ENCODE data around the gene EVC2. TPM values are rescaled to one million over a fixed set of nuclear protein-coding genes. Genes with fewer than 3 reads are reported as not detected.

EVC2 gene
- polyA plus RNA-seq, 1 donor (not counting 4 experiments of a cell fraction or from before 2014, with no cell fraction given), result 1.7 TPM

DNA sequence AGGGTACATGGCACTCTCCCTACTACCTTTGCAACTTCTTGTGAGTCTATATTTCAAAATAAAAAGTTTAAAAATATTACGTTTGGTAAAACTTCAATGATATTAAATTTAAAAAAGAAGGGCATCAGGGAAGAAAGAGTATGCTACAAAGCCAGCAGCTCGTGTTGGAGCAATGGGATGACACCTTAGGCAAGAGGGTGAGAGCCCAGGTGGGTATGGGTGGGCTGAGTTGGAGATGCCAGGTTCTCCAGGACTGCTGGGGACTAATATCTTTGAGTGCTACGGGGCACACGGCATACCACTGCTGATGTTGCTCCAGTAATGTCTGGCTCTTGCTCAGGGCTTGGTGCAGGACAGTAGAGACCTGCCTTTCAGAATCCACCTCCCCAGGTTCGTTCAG lies 132.4 kb downstream of the EVC2 start:
- DNase-seq (ENCODE audit: low read depth, low spot score) (no peak), FAIRE-seq (no peak)
- dilution Hi-C loops (cut with MboI; ENCODE audit: extremely low pct_ligation_motif_present, low sequenced_read_pairs), result no loop called here
- Histone ChIP-seq H3K9me1 (ENCODE audit: control insufficient read depth, extremely low read depth, insufficient read depth, low read length) (no peaks in the 10 kb centered on the region), H2AFZ (ENCODE audit: control insufficient read depth, low read length) (no peak overlapping the region), H3K4me3 (ENCODE audit: control insufficient read depth in 2 of 3, extremely low read depth in 1 of 3, insufficient read depth in 2 of 3, low read depth in 1 of 3, low read length in 3 of 3) (no peak overlapping the region), H3K27me3 (ENCODE audit: control insufficient read depth, extremely low read depth, insufficient read depth, low read length) (no peaks in the 10 kb centered on the region), H3K79me2 (ENCODE audit: control insufficient read depth, insufficient read depth, low read length) (no peaks in the 10 kb centered on the region), H3K4me2 (ENCODE audit: control insufficient read depth, extremely low read depth, insufficient read depth, low read depth, low read length) (no peak overlapping the region), H3K9ac (ENCODE audit: control insufficient read depth, extremely low read depth, insufficient read depth, low read length) (no peak overlapping the region), H3K9me3 (ENCODE audit: control insufficient read depth, low read depth, low read length) (no peaks in the 10 kb centered on the region), H3K27ac (ENCODE audit: control insufficient read depth, insufficient read depth, low read length) (no peak overlapping the region), H4K20me1 (ENCODE audit: control insufficient read depth, extremely low read depth, insufficient read depth, low read length) (no peaks in the 10 kb centered on the region), H3K36me3 (ENCODE audit: control insufficient read depth in 2 of 2, extremely low read depth in 1 of 2, insufficient read depth in 2 of 2, low read length in 2 of 2) (peaks cover 9 to 13% of the 10 kb centered on the region in 2 experiments), H3K4me1 (ENCODE audit: control insufficient read depth, extremely low read depth, insufficient read depth, low read length) (no peaks in the 10 kb centered on the region)
- no peak for TF ChIP-seq EZH2 (IDR thresholded peaks at IDR 0.05; ENCODE audit: low read length)
- TF ChIP-seq, protein P1, sequence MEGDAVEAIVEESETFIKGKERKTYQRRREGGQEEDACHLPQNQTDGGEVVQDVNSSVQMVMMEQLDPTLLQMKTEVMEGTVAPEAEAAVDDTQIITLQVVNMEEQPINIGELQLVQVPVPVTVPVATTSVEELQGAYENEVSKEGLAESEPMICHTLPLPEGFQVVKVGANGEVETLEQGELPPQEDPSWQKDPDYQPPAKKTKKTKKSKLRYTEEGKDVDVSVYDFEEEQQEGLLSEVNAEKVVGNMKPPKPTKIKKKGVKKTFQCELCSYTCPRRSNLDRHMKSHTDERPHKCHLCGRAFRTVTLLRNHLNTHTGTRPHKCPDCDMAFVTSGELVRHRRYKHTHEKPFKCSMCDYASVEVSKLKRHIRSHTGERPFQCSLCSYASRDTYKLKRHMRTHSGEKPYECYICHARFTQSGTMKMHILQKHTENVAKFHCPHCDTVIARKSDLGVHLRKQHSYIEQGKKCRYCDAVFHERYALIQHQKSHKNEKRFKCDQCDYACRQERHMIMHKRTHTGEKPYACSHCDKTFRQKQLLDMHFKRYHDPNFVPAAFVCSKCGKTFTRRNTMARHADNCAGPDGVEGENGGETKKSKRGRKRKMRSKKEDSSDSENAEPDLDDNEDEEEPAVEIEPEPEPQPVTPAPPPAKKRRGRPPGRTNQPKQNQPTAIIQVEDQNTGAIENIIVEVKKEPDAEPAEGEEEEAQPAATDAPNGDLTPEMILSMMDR (optimal IDR thresholded peaks at IDR 0.05 in 1 of 3, IDR thresholded peaks at IDR 0.05 in 1 of 3, conservative IDR thresholded peaks at IDR 0.05 in 1 of 3; ENCODE audit: extremely low read depth in 1 of 3, insufficient read depth in 2 of 3, low read length in 3 of 3), result no peak

DNA sequence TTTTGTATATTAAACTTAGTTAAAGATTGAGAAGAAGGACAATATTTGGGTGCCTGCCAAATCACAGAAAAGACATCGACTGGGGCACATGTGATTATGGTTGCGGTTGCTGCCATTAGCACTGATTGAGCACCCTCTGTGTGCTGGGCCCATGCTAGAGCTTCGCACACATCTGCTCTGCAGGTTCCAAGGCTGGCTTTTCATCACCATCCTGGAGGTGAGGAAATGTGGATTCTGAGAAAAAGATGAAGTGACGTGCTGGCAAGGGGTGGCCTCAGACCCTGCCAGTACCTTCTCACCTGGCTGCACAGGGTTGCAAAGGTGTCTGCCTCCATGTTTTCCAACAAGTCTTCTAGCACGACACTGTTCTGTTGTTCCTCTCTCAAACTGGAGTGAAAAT lies 134.0 kb downstream of the EVC2 start:
- Histone ChIP-seq H3K4me3 (ENCODE audit: control insufficient read depth in 2 of 3, extremely low read depth in 1 of 3, insufficient read depth in 2 of 3, low read depth in 1 of 3, low read length in 3 of 3) (no peak overlapping the region), H4K20me1 (ENCODE audit: control insufficient read depth, extremely low read depth, insufficient read depth, low read length) (no peaks in the 10 kb centered on the region), H3K79me2 (ENCODE audit: control insufficient read depth, insufficient read depth, low read length) (no peaks in the 10 kb centered on the region), H3K4me1 (ENCODE audit: control insufficient read depth, extremely low read depth, insufficient read depth, low read length) (no peaks in the 10 kb centered on the region), H3K9me3 (ENCODE audit: control insufficient read depth, low read depth, low read length) (no peaks in the 10 kb centered on the region), H3K27ac (ENCODE audit: control insufficient read depth, insufficient read depth, low read length) (no peak overlapping the region), H2AFZ (ENCODE audit: control insufficient read depth, low read length) (no peak overlapping the region), H3K27me3 (ENCODE audit: control insufficient read depth, extremely low read depth, insufficient read depth, low read length) (no peaks in the 10 kb centered on the region), H3K9ac (ENCODE audit: control insufficient read depth, extremely low read depth, insufficient read depth, low read length) (no peak overlapping the region), H3K9me1 (ENCODE audit: control insufficient read depth, extremely low read depth, insufficient read depth, low read length) (no peaks in the 10 kb centered on the region), H3K4me2 (ENCODE audit: control insufficient read depth, extremely low read depth, insufficient read depth, low read depth, low read length) (no peak overlapping the region), H3K36me3 (ENCODE audit: control insufficient read depth in 2 of 2, extremely low read depth in 1 of 2, insufficient read depth in 2 of 2, low read length in 2 of 2) (peaks cover 9 to 13% of the 10 kb centered on the region in 2 experiments)
- FAIRE-seq (no peak), DNase-seq (ENCODE audit: low read depth, low spot score) (no peak)
- TF ChIP-seq, protein P1 (optimal IDR thresholded peaks at IDR 0.05 in 1 of 3, IDR thresholded peaks at IDR 0.05 in 1 of 3, conservative IDR thresholded peaks at IDR 0.05 in 1 of 3; ENCODE audit: extremely low read depth in 1 of 3, insufficient read depth in 2 of 3, low read length in 3 of 3), result no peak
- no peak for TF ChIP-seq EZH2 (IDR thresholded peaks at IDR 0.05; ENCODE audit: low read length)
- dilution Hi-C loops (cut with MboI; ENCODE audit: extremely low pct_ligation_motif_present, low sequenced_read_pairs), result no loop called here
